Endothelial cell of umbilical vein (primary cell): ENCODE measurements around the gene KATNAL1. TPM values are rescaled to one million over a fixed set of nuclear protein-coding genes. Genes with fewer than 3 reads are reported as not detected.

ENCODE experiments used
- BruUV-seq: library from RNA; stranded (reverse); fragments of 400-500 nt; replicated peaks from 2 replicates; lab custom pipeline; 2021; lab: Mats Ljungman, UMichigan
- CTCF ChIA-PET: fragments of 300-600, 350-600 bp; sonication (Branson Sonifier 250); formaldehyde crosslinking; loops from one replicate; lab custom pipeline; 2021; ENCODE audit warnings: antibody characterized with exemption, inconsistent platforms; lab: Charles Lee
- POLR2A ChIA-PET: fragments of 300-600, 350-600 bp; sonication (Branson Sonifier 250); formaldehyde crosslinking; loops from one replicate; lab custom pipeline; 2021; ENCODE audit warnings: antibody characterized with exemption, inconsistent platforms; lab: Charles Lee
- DNase-seq: peaks from one replicate; pipeline ENCODE4 v3.0.0-alpha.2; 2011; ENCODE audit warnings: low read depth, low spot score
- FAIRE-seq: peaks from 2 replicates; lab custom pipeline; 2011; peaks lifted over from hg19 to GRCh38; lab: Jason Lieb, UNC
- H2AFZ ChIP-seq: 2 replicates; pipeline ENCODE4 v1.6.0; 2012; ENCODE audit warnings: low read depth, low read length, control low read depth, inconsistent platforms
- H3K27ac ChIP-seq: 2 replicates; pipeline ENCODE4 v1.5.1; 2011; ENCODE audit warnings: low read depth, mild to moderate bottlenecking, control low read depth, low read length, moderate library complexity; ENCODE audit not compliant: insufficient read depth
- H3K27me3 ChIP-seq, 2 experiments: 2 replicates each; pipeline versions ENCODE4 v1.6.0 to v1.6.1; 2011; ENCODE audit warnings: low read length in 2 of 2, mixed read lengths in 1 of 2; ENCODE audit not compliant: control insufficient read depth in 2 of 2, insufficient read depth in 2 of 2
- H3K36me3 ChIP-seq, 2 experiments: 2 replicates in 1 of 2; 3 replicates in 1 of 2; pipeline ENCODE4 v1.5.1; 2011; ENCODE audit warnings: low read length in 2 of 2, mild to moderate bottlenecking in 1 of 2, moderate library complexity in 1 of 2; ENCODE audit not compliant: control insufficient read depth in 2 of 2, insufficient read depth in 2 of 2; ENCODE audit errors: extremely low read depth in 1 of 2
- H3K4me1 ChIP-seq: 3 replicates; pipeline ENCODE4 v1.5.1; 2011; ENCODE audit warnings: mild to moderate bottlenecking, low read length; ENCODE audit not compliant: control insufficient read depth, insufficient read depth; ENCODE audit errors: extremely low read depth
- H3K4me2 ChIP-seq: 2 replicates; pipeline ENCODE4 v1.6.1; 2011; ENCODE audit warnings: low read length, control low read depth, mixed read lengths; ENCODE audit not compliant: insufficient read depth
- H3K4me3 ChIP-seq, 3 experiments: fragments of 200-600 bp in 1 of 3; sonication (generic), shearing (Covaris generic) in 1 of 3; replicated peaks in 1 of 3; 2 replicates each; pipeline ENCODE4 v1.5.1; 2011 to 2016; ENCODE audit warnings: control low read depth in 3 of 3, low read length in 3 of 3, mild to moderate bottlenecking in 2 of 3, inconsistent platforms in 1 of 3, low read depth in 1 of 3, moderate library complexity in 1 of 3; ENCODE audit not compliant: insufficient read depth in 1 of 3
- H3K79me2 ChIP-seq: 2 replicates; pipeline ENCODE4 v1.6.0; 2012; ENCODE audit warnings: low read length, inconsistent platforms; ENCODE audit not compliant: control insufficient read depth, insufficient read depth
- H3K9ac ChIP-seq: replicated peaks from 2 replicates; pipeline ENCODE3; 2011; ENCODE audit warnings: low read length, control low read depth; ENCODE audit not compliant: insufficient read depth; ENCODE audit errors: extremely low read depth
- H3K9me1 ChIP-seq: replicated peaks from 3 replicates; pipeline ENCODE4 v1.6.0; 2011; ENCODE audit warnings: mild to moderate bottlenecking, low read length; ENCODE audit not compliant: control insufficient read depth, insufficient read depth; ENCODE audit errors: extremely low read depth
- H3K9me3 ChIP-seq: replicated peaks from 2 replicates; pipeline ENCODE4 v1.5.1; 2012; ENCODE audit warnings: low read length, inconsistent platforms; ENCODE audit not compliant: control insufficient read depth, insufficient read depth
- H4K20me1 ChIP-seq: replicated peaks from 2 replicates; pipeline ENCODE3; 2011; ENCODE audit warnings: mild to moderate bottlenecking, low read length; ENCODE audit not compliant: control insufficient read depth, insufficient read depth; ENCODE audit errors: extremely low read depth
- EZH2 ChIP-seq: IDR thresholded peaks from 2 replicates; pipeline ENCODE4 v1.6.1; 2012; ENCODE audit warnings: borderline replicate concordance, low read depth, mild to moderate bottlenecking, moderate library complexity, low read length, inconsistent platforms; ENCODE audit not compliant: severe bottlenecking
- FOS ChIP-seq: IDR thresholded peaks from 2 replicates; pipeline ENCODE4 v1.6.1; 2011; ENCODE audit warnings: mild to moderate bottlenecking, low read length, moderate library complexity, borderline replicate concordance; ENCODE audit not compliant: insufficient read depth
- GATA2 ChIP-seq: IDR thresholded peaks from 2 replicates; pipeline ENCODE4 v1.7.0; 2011; ENCODE audit warnings: low read depth, mild to moderate bottlenecking, moderate library complexity, mixed read lengths, low read length; ENCODE audit not compliant: insufficient read length, insufficient read depth
- JUN ChIP-seq: IDR thresholded peaks from 2 replicates; pipeline ENCODE4 v1.6.1; 2011; ENCODE audit warnings: borderline replicate concordance, low read depth; ENCODE audit not compliant: insufficient read length, insufficient read depth
- MYC ChIP-seq: IDR thresholded peaks from one replicate; pipeline ENCODE4 v1.6.1; 2011; ENCODE audit warnings: mild to moderate bottlenecking, low read depth, low read length
- POLR2A ChIP-seq: IDR thresholded peaks from 2 replicates; pipeline ENCODE4 v1.6.1; 2012; ENCODE audit warnings: low read depth, mild to moderate bottlenecking, control low read depth, low read length
- POLR2AphosphoS5 ChIP-seq: IDR thresholded peaks from 2 replicates; pipeline ENCODE4 v1.6.1; 2012; ENCODE audit warnings: low read depth, mild to moderate bottlenecking, control low read depth, low read length, moderate library complexity; ENCODE audit not compliant: insufficient read depth
- dilution Hi-C: fragments of 300-500 bp; cut with MboI; formaldehyde crosslinking; loops from one replicate; pipeline ENCODE4 v1.15.0; 2019; ENCODE audit warnings: low sequenced_read_pairs; ENCODE audit not compliant: extremely low pct_ligation_motif_present
- intact Hi-C: fragments of 100-400 bp; cut with micrococcal nuclease; formaldehyde crosslinking; loops from one replicate; pipeline ENCODE4 v1.10.0; 2022
- polyA plus RNA-seq, 4 experiments: library from polyadenylated mRNA; depleted of rRNA in 3 of 4; stranded (reverse) in 3 of 4; unstranded in 1 of 4; fragments of >200 nt; gene quantifications; 2 replicates each; pipeline versions ENCODE4 v1.2.1 to v1.2.3, GENCODE V29; 2011 to 2012; ENCODE audit warnings: missing spikeins in 1 of 4
- total RNA-seq: library from RNA; stranded (reverse); gene quantifications from 2 replicates; pipeline ENCODE4 v1.2.3, GENCODE V29; 2021
- TF ChIP-seq, protein P1 (sequence below): IDR thresholded peaks from 2 replicates; pipeline ENCODE4 v1.6.1; 2011; ENCODE audit not compliant: insufficient read depth, insufficient read length
- TF ChIP-seq, protein P2 (sequence below), 2 donors: IDR thresholded peaks; 1 replicate in 1 of 2; 2 replicates in 1 of 2; pipeline ENCODE4 v1.5.1; 2011; ENCODE audit warnings: low read length in 2 of 2, mild to moderate bottlenecking in 2 of 2, moderate library complexity in 2 of 2, control low read depth in 1 of 2, inconsistent platforms in 1 of 2, low read depth in 1 of 2; ENCODE audit not compliant: insufficient read depth in 1 of 2; ENCODE audit errors: extremely low read depth in 1 of 2

KATNAL1 gene
- total and polyA plus RNA-seq, 2 donors (not counting 3 experiments of a cell fraction or from before 2014, with no cell fraction given), result 7.2 to 49.2 TPM

DNA sequence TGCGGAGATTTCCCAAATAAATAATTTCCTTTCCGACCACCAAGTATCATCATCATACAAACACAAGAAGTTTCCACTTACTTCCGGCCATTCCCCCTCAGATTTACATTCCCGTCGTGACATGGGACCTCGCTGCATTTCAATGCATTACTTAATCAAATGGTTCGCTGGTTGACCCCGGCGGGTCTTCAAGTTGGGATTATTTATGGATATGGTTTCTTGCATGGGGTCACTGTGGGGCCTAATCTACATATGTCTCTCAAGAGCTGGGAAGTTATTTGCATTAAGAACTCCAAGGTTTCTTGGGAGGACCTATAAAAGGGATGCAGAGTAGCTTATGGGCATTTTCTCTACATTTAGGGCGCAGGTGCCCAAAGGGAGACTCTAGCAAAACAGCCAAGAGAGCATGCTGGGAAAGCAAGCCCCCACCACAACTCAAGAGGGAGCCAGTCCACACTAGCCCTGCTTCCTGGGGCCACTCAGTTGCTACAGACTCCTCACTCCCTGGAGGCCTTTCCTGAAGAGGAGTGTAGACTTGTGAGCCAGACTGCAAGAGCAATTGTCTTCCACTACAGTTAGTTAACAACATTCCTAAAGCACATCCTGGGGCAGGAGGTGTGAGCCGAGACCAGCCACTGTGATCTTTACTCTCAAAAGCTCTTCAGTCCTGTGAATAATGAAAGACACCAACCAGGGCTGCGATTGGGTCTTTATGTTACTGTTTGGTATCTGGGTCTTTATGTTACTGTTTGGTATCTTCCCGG, 125.3 kb downstream of the KATNAL1 start:
- ChIA-PET CTCF (no interaction called here), POLR2A (no interaction called here)
- dilution Hi-C loops (no loop called here), intact Hi-C loops (no loop called here)
- H4K20me1 ChIP-seq, result no peaks in the 10 kb centered on the region
- no peaks in the 10 kb centered on the region for H3K4me1 ChIP-seq
- no peak for DNase-seq
- no peak for TF ChIP-seq POLR2A
- TF ChIP-seq EZH2, result no peak
- TF ChIP-seq, protein P1, sequence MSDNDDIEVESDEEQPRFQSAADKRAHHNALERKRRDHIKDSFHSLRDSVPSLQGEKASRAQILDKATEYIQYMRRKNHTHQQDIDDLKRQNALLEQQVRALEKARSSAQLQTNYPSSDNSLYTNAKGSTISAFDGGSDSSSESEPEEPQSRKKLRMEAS, result no peak
- no peak for TF ChIP-seq JUN
- no peak for TF ChIP-seq FOS
- TF ChIP-seq GATA2, result no peak
- TF ChIP-seq, protein P2, sequence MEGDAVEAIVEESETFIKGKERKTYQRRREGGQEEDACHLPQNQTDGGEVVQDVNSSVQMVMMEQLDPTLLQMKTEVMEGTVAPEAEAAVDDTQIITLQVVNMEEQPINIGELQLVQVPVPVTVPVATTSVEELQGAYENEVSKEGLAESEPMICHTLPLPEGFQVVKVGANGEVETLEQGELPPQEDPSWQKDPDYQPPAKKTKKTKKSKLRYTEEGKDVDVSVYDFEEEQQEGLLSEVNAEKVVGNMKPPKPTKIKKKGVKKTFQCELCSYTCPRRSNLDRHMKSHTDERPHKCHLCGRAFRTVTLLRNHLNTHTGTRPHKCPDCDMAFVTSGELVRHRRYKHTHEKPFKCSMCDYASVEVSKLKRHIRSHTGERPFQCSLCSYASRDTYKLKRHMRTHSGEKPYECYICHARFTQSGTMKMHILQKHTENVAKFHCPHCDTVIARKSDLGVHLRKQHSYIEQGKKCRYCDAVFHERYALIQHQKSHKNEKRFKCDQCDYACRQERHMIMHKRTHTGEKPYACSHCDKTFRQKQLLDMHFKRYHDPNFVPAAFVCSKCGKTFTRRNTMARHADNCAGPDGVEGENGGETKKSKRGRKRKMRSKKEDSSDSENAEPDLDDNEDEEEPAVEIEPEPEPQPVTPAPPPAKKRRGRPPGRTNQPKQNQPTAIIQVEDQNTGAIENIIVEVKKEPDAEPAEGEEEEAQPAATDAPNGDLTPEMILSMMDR (IDR thresholded peaks at IDR 0.05; ENCODE audit: extremely low read depth in 1 of 2, insufficient read depth in 1 of 2, low read depth in 1 of 2, low read length in 2 of 2), result no peak
- TF ChIP-seq POLR2AphosphoS5, result no peak
- TF ChIP-seq MYC, result no peak
- no peak overlapping the region for H3K9ac ChIP-seq
- H3K79me2 ChIP-seq, result no peaks in the 10 kb centered on the region
- FAIRE-seq, result no peak
- H3K27me3 ChIP-seq, result peaks cover 0 to 5% of the 10 kb centered on the region in 2 experiments
- no peaks in the 10 kb centered on the region for H3K9me3 ChIP-seq
- no TSS peak for BruUV-seq
- H3K36me3 ChIP-seq, result no peaks in the 10 kb centered on the region
- H3K4me2 ChIP-seq, result no peak overlapping the region
- H3K9me1 ChIP-seq, result no peaks in the 10 kb centered on the region
- H3K27ac ChIP-seq, result no peak overlapping the region
- no peak overlapping the region for H3K4me3 ChIP-seq
- H2AFZ ChIP-seq, result no peak overlapping the region
